Epithelial cell of esophagus (primary cell): Measurements from ENCODE around the gene HDAC9.
"Not testable (repeated sequence)": the region's sequence is repeated elsewhere in the genome, so short reads cannot be mapped to it uniquely, and the experiment has no call there.

Source experiments
- DNase-seq: peaks from one replicate; pipeline ENCODE4 v3.0.0; 2010; ENCODE audit warnings: low read depth
- H3K4me3 ChIP-seq: 2 replicates; pipeline ENCODE4 v1.5.1; 2011; ENCODE audit warnings: mild to moderate bottlenecking, low read length, control low read depth
- TF ChIP-seq, protein P1 (sequence below): IDR thresholded peaks from 2 replicates; pipeline ENCODE4 v1.5.1; 2011; ENCODE audit warnings: low read depth, mild to moderate bottlenecking, low read length, control low read depth, inconsistent platforms; ENCODE audit not compliant: insufficient read depth; ENCODE audit errors: missing control alignments

The HDAC9 gene

DNA sequence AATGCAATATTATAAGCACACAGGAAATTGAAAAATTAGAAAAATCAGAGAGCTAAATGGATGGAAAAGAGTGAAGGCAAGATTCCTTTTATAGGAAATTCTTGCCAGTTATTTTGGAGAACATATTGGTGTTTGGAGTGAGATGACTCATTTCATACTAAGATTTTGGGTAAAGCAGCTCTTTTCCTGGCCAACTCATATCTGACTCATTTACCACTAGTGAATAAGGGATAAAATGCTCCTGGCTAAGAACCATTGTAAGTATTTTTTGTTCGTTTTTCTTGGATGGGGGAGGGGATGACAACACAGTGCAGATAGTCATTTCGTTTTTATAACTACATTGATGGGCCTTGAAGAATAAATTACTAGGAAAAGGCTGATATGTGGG lies 482.6 kb downstream of the HDAC9 start:
- DNase-seq = peak; percentile 83
- H3K4me3 ChIP-seq = no peak overlapping the region
- TF ChIP-seq, protein P1, sequence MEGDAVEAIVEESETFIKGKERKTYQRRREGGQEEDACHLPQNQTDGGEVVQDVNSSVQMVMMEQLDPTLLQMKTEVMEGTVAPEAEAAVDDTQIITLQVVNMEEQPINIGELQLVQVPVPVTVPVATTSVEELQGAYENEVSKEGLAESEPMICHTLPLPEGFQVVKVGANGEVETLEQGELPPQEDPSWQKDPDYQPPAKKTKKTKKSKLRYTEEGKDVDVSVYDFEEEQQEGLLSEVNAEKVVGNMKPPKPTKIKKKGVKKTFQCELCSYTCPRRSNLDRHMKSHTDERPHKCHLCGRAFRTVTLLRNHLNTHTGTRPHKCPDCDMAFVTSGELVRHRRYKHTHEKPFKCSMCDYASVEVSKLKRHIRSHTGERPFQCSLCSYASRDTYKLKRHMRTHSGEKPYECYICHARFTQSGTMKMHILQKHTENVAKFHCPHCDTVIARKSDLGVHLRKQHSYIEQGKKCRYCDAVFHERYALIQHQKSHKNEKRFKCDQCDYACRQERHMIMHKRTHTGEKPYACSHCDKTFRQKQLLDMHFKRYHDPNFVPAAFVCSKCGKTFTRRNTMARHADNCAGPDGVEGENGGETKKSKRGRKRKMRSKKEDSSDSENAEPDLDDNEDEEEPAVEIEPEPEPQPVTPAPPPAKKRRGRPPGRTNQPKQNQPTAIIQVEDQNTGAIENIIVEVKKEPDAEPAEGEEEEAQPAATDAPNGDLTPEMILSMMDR = no peak

DNA sequence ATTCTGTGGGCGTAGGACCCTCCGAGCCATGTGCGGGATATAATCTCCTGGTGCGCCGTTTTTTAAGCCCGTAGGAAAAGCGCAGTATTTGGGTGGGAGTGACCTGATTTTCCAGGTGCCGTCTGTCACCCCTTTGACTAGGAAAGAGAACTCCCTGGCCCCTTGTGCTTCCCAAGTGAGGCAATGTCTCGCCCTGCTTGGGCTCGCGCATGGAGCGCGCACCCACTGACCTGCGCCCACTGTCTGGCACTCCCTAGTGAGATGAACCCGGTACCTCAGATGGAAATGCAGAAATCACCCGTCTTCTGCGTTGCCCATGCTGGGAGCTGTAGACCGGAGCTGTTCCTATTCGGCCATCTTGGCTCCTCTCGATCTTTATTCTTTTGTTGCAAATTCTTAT lies 495.2 kb downstream of the HDAC9 start:
- H3K4me3 ChIP-seq, DNase-seq: not testable (repeated sequence)

DNA sequence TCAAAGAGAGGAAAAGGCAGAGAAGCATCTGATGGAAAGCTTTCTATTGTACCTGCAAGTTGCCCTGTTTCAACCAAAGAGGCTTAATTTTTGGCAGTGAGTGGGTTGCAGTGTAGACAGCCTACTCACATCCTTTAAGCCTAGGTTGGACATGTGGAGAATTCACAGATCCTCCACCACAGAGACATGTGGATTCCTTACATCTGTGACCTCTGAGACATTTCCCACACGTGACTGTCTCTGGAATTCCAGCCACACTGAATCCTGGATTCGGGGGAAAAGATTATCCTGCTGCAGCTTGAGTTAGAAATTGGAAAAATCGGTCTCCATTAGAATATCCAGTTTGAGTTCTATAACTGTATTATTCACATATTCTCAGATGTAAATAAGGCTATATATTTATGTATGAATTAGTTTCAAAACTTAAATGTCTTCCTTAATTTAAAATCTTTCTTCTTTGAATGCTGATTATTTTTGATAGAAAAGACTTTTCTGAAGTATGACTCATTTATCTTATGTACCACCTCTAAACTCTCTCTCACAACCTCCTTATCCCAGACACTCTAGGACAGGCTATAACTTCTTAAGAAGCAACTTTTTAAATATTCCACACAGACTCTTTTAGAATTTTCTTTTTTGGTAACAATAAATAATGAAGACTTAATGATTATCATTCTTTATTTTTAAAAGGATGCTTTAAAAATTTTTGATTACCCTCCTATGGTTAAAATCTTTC lies 498.6 kb downstream of the HDAC9 start:
- H3K4me3 ChIP-seq = no peak overlapping the region
- TF ChIP-seq, protein P1 = no peak
- DNase-seq = no peak

DNA sequence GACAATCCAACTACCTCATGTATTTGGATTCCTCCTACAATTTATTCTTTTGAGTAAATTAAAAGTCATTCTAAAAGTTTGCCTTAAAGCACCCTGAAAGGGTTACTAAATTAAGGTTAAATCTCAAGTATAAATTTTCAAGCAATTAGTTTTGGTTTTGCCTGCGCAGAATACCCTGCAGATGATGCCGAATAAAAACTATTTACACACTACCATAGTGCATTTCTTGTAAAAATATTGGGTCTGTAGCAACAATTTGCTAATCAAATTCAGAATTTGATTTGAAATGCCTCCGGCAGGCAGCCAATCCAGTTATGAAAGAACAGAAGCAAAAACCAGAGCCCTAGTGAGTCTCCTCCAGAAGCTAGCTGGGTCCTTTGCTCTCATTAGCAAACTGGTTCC lies 499.7 kb downstream of the HDAC9 start:
- no peak for DNase-seq
- no peak overlapping the region for H3K4me3 ChIP-seq
- TF ChIP-seq, protein P1 = no peak

DNA sequence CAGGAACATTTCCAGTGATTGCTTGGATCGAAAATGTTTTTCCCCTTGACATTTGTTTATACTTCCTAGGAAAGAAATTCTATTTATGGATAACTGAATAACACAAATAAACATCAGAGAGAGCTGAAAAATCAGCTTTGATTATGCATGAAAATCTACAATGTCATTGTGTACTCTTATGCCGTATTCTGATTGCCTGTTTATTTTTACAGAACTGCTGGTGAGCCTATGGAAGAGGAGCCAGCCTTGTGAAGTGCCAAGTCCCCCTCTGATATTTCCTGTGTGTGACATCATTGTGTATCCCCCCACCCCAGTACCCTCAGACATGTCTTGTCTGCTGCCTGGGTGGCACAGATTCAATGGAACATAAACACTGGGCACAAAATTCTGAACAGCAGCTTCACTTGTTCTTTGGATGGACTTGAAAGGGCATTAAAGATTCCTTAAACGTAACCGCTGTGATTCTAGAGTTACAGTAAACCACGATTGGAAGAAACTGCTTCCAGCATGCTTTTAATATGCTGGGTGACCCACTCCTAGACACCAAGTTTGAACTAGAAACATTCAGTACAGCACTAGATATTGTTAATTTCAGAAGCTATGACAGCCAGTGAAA lies 500.4 kb downstream of the HDAC9 start:
- TF ChIP-seq, protein P1 = no peak
- H3K4me3 ChIP-seq = no peak overlapping the region
- no peak for DNase-seq

DNA sequence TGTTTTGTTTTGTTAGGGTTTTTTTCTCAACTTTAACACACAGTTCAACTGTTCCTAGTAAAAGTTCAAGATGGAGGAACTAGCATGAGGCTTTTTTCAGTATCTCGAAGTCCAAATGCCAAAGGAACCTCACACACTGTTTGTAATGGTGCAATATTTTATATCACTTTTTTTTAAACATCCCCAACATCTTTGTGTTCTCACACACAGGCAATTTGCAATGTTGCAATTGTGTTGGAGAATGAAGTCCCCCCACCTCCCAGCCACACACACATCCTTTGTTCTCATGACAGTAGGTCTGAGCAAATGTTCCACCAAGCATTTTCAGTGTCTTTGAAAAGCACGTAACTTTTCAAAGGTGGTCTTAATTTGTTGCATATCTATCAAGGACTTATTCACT lies 501.0 kb downstream of the HDAC9 start:
- H3K4me3 ChIP-seq = no peak overlapping the region

DNA sequence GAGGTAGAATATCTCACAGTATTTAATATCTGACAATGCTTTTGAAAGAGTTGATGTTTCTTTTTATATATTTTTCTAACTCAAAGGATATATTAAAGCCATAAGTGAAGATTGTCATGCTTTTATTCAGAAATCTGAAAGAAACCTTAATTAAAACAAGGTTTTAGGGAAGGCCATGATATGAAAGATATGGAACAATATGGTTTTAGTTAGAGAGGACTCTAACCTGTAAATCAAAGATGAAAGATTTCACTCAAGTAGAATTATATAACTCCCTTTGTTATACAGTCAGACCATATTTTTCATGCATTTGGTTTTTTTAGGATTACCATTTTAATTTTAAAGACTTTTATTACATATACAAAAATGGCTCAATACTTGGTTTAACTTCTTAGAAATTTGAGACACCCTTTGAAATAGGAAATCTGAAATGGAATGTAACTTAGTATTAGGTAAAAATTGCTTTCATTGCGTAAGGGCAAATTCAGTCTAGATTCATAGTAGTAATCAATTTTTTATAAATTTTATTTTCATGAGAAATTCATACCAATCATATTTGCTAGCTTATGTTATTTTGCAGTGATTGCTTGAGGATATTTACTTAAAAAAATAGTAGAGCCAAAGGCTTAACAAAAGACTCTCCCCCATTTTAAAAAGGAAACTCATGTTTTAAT lies 502.1 kb downstream of the HDAC9 start:
- no peak for DNase-seq
- TF ChIP-seq, protein P1 = no peak
- H3K4me3 ChIP-seq = no peak overlapping the region

More for the DNA sequence above, 501.0 kb downstream of the HDAC9 start:
- TF ChIP-seq, protein P1 = no peak
- DNase-seq = no peak
